CD4-positive, alpha-beta T cell treated with Interleukin-1 beta for 1 hour (primary cell): ENCODE results near the gene GSDMA.

Experiments
- DNase-seq, 2 donors: peaks; one replicate each; pipeline ENCODE4 v3.0.0-alpha.2; 2020 to 2022

The GSDMA gene, protein sequence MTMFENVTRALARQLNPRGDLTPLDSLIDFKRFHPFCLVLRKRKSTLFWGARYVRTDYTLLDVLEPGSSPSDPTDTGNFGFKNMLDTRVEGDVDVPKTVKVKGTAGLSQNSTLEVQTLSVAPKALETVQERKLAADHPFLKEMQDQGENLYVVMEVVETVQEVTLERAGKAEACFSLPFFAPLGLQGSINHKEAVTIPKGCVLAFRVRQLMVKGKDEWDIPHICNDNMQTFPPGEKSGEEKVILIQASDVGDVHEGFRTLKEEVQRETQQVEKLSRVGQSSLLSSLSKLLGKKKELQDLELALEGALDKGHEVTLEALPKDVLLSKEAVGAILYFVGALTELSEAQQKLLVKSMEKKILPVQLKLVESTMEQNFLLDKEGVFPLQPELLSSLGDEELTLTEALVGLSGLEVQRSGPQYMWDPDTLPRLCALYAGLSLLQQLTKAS

DNA sequence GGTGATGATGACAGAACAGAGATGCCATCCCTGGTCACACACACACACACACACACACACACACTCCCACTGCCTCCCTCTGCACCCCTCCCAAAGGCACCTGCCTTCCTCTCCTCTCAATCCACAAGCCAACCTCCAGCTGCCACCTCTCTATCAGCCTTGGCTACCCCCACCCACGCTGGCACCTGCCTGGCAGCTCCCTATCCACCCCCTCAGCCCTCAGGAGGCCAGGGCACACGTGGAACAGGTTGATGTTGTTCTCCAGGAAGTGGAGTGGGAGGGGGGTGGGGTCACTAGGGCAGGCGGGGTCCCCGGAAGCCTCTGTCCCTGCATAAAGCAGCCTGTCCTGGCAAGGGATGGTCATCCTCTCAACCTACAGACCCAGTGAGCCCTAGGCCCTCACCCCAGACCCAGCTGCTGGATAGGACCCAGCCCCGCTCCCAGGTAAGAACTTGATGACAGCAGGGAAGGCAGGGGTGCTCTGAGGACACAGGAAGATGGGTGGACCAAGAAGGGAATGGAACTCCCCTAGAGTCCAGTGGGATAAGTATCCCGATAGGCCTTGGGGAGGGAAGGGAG is at the start of gene GSDMA:
TSS of gene GSDMA (plus strand) at position 363 of the 579 bp plus-strand sequence. CDS start 2,684 bp downstream, outside the sequence.
- DNase-seq, result no peak

DNA sequence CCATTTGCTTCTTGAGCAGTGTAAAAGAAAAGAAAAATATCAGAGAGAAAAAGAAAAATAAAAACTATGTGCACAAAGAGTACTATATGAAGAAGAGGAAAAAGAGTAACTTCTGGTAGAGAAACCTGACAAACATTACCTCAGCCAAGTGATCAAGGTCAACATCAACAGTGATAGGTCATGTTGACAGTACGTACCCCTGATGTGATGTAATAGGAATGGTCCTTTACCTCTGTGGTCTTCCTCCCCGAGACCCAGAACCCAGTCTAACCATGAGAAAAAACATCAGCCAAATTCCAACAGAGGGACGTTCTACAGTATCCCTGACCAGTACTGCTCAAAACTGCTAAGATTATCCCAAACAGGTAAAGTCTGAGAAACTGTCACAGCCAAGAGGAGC is 48.8 kb upstream of the GSDMA start:
- no peak for DNase-seq

- no peak for DNase-seq
Measured at GRCh38 chr17:39915559-39915958, 47.2 kb upstream of the GSDMA start.

DNA sequence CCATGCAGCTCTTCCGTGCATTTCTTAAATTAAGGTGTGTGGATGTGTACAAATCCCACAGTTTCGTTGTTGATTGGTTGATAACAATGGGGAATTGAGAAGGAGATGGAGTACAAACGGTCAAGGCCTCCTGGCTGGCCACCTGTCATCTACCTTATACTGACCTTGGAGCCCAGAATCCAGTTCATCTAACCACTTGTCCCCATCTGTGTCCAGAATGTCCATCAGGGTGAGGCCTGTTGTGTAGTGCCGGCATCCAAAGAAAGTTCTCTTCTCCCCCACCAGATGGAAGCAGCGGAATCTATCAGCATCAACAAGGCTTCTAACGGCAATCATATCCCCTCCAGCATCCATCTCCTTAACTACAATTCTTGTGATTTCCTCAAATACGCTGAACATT is 45.9 kb upstream of the GSDMA start:
- no peak for DNase-seq

- DNase-seq, result no peak
Measured at GRCh38 chr17:39919087-39919683, 43.6 kb upstream of the GSDMA start.

DNA sequence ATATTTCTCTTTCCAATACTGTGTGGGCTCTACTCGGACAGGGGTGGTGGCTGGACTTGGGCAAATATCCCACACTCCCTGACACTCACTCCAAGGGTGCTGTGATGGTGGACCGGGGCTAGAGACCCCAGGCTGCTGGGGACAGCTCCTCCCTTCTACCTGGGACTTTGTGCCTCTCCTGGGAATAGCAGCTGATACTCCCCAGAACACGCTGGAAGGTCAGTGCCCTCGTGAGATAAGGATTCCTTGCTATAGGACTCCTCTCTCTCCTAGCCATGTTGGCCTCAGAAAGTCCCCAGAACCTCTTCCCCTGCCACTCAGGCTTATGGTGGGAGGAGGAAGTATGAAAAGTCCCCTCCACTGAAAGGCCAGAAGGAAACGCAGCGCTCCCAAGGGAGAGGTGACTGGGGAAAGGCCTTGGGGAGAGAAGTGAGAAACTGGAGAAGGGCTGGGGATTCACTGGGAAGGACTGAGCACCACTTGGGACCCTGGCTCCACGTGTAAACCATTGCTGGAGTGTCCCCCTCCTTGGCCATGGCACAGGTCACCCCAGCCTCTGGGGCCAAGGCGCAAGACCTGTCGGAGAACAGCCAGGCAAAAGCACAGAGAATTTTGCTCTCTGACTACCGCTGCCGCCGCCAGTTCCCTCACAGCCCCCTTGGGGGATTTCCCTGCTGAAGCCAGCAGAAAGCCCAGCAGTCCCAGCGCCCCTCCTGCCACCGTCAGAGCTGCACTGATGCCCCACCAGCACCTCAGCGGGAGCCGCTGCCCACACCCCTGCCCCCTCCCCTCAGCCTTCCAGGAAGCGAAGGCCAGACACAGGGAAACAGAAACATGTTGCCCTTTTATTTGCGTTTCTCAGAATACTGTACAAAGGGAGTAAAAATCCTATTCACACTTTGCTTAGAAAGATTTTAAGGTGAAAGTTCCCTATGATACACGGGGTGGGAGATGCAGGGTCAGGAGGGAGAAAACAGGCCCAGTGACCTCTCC is 42.3 kb upstream of the GSDMA start:
- DNase-seq, result peak; percentile 44 to 52

DNA sequence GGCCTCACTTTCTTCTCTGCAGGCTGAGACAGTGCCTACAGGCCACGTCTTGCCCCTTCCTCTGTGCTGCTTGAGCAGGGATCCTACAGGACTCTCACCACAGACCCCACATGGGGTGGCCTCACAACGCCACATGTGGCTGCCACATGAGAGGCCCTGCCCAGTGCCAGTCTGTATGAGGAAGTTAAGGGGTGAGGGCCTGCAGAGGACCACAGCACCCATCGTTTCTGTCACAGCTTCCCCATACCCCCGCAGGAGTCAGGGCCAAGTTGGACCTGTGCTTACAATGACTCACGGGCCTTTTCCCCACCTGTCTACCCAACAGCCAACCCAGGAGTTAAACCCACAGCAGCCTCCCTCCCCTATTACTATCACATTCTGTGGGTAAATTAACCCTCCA is 41.5 kb upstream of the GSDMA start:
- peak; percentile 7 to 14 for DNase-seq

- DNase-seq, result no peak
Measured at GRCh38 chr17:39922006-39922405, 40.8 kb upstream of the GSDMA start.

- no peak for DNase-seq
Measured at GRCh38 chr17:39923230-39923629, 39.6 kb upstream of the GSDMA start.

GRCh38 chr17:39923836-39924690 is 38.7 kb upstream of the GSDMA start:
- no peak for DNase-seq

GRCh38 chr17:39924691-39925055 is 38.1 kb upstream of the GSDMA start:
- DNase-seq, result no peak

- DNase-seq, result no peak
Measured at GRCh38 chr17:39925282-39926134, 37.3 kb upstream of the GSDMA start.

GRCh38 chr17:39926135-39926587 is 36.6 kb upstream of the GSDMA start:
- no peak for DNase-seq

- DNase-seq, result peak; percentile 51 to 72
Measured at GRCh38 chr17:39926588-39927100, 36.2 kb upstream of the GSDMA start.

DNA sequence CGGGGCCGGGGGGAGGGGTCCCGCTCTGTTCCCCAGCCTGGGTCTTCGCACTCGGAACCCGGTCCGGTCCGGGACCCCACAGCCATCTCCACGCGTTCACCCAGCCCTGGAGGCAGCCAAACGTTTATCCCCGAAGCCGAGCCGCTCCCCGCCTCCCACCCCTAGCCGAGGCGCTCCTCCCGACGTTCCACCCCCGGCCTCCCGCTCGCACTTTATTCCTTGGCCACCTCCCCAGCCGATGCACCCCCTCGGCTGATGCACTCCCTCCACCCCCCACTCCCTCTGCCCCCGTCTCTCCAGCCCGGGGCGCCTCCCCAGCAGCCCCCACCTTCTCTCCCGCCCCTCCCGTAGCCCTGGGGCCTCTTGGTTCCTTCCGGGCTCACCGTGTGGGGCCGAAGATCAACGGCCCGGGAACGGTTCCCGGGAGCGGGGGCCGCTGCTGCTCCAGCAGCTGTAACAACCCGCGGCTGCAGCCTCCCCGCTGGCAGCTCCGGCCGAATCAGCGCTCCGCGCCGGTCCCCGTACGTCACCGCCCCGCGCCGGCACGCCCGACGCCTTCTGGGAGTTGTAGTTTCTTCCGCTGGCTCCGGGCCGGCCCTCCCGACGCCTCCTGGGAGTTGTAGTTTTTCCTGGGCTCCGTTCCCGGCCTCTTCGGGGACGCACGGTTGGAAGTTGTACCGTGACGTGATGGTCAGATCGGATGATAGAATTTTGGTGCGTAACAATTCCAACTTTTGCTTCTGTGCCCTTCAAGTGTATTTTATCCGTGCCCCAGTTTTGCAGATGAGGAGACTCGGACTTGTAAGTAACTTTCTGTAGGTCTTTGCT is 35.5 kb upstream of the GSDMA start, which contains the start of the genes LRRC3C and ORMDL3:
TSS of gene LRRC3C (plus strand) at position 632 of the 828 bp plus-strand sequence. CDS start 13,792 bp downstream, outside the sequence.
TSS of gene ORMDL3 (minus strand) at position 501 of the 828 bp plus-strand sequence. CDS start 3,398 bp downstream, outside the sequence.
- DNase-seq, result peak; percentile 91 to 92

GRCh38 chr17:39927929-39928857 is 34.6 kb upstream of the GSDMA start:
- DNase-seq, result no peak

- DNase-seq, result no peak
Measured at GRCh38 chr17:39928858-39929645, 33.8 kb upstream of the GSDMA start.
